ENCODE results near the gene NLRP12.

DNA sequence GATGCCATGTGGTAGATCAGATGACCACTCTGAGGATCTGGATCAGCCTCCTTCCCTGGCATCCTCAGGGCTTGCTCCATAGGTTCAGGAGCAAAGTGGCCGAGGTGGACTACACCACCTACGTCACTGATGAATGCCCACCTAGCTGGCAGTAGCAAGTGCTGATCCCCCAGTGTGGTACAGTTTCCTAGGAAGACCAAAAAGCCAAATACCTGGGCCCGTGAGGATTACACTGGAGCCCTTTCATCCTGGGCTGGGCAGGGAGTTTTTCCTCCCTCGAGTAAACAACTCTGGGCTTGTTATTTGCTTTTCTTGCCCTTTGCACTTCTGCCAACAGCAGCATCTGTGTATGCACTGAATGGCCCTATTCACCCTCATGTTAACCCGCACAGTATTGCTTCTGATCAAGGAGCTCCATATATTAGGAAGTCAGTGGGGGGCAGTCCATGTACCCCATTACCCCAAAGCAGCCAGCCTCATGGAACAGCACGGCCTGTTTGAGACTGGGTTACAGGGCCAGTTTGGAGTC is 40.3 kb upstream of the NLRP12 start:
- TF ChIP-seq EGR1 (IDR thresholded peaks at IDR 0.05) (no peak), CREB1 (IDR thresholded peaks at IDR 0.05; ENCODE audit: low read depth) (no peak), MAX (IDR thresholded peaks at IDR 0.05) (no peak), USF1 (IDR thresholded peaks at IDR 0.05) (no peak), EP300 (IDR thresholded peaks at IDR 0.05; ENCODE audit: borderline replicate concordance) (no peak), RAD21 (IDR thresholded peaks at IDR 0.05; ENCODE audit: low read depth) (no peak), YY1 (IDR thresholded peaks at IDR 0.05; ENCODE audit: low read depth) (no peak), FOXM1 (IDR thresholded peaks at IDR 0.05; ENCODE audit: borderline replicate concordance, low read depth) (no peak)
